Measurements from ENCODE around the gene BMF. TPM values are rescaled to one million over a fixed set of nuclear protein-coding genes. Genes with fewer than 3 reads are reported as not detected.

BMF gene
- total RNA-seq, 2 experiments from 2014 or later: 7.7 to 8.4 TPM

DNA sequence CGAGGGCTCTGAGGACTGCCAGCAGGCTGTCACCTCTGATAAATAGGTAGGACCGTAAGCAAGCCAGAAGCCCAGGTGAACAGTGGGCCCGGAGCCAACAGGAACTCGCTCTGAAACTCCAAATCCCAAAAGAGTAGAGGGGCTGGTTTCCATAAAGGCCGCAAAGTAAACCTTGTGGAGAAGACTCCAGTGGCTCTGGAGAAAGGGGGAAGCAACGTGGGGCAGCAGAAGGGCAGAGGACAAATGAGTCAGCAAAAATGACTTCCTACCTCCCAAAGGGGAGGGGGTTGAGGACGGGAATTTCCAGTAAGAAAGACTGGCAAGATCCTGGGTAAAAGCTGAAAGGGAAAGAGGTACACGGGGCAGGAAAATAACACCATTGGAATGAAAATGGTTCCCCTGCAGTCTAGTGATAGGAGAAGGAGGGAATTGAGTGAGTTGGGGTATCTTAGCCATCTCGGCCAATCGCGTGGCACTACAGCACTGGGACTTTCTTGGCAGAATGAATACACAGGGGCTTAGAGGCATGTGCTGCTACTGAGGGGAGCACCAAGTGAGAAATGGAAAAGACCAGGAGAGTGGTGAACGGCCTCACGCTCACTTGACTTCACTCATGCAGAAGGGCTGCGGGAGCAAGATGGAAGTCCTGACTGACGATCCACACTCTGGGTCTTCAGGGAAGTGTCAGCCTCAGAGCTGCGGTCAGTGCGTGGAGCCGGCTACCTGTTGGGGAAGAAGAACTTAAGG, 33.2 kb downstream of the BMF start:
- CTCF ChIA-PET: interaction anchor here (1.0 to 1.4 kb wide), 4 partner anchors 17 to 60 kb away, joined by 3 to 6 read pairs (median 5); no protein-coding TSS in a partner anchor

GRCh38 chr15:40074656-40075055, 34.0 kb downstream of the BMF start:
- ChIA-PET POLR2A (interaction anchor here (1.0 to 1.6 kb wide), 2 partner anchors 24 to 33 kb away, joined by 3 to 10 read pairs; partner anchors contain the start of gene BMF), CTCF (interaction anchor here (1.2 to 1.6 kb wide), 3 partner anchors 13 to 34 kb away, joined by 3 to 5 read pairs (median 4); partner anchors contain the start of gene BMF)

More for the DNA sequence above, 33.2 kb downstream of the BMF start:
- POLR2A ChIA-PET: no interaction called here

- ChIA-PET CTCF (interaction anchor here (0.6 to 1.7 kb wide), 6 partner anchors 12 to 35 kb away, joined by 3 to 5 read pairs (median 4); partner anchors contain the start of gene BMF), POLR2A (interaction anchor here (1.0 to 1.6 kb wide), 3 partner anchors 13 to 34 kb away, joined by 3 to 10 read pairs (median 3); partner anchors contain the start of gene BMF)
Observed at GRCh38 chr15:40073716-40074490, 34.8 kb downstream of the BMF start.

- ChIA-PET CTCF (interaction anchor here (1.1 to 1.7 kb wide), 3 partner anchors 27 to 32 kb away, joined by 3 to 5 read pairs (median 3); no protein-coding TSS in a partner anchor), POLR2A (interaction anchor here (1.0 kb wide), 1 partner anchor 25 kb away, joined by 4 read pairs; no protein-coding TSS in a partner anchor)
Observed at GRCh38 chr15:40072216-40072990, 36.3 kb downstream of the BMF start.

- CTCF ChIA-PET: interaction anchor here (0.8 to 1.1 kb wide), 2 partner anchors 9 to 36 kb away, joined by 3 to 4 read pairs; no protein-coding TSS in a partner anchor
- POLR2A ChIA-PET: no interaction called here
Observed at GRCh38 chr15:40070608-40071218, 38.0 kb downstream of the BMF start.

- CTCF ChIA-PET: interaction anchor here (0.8 to 1.1 kb wide), 2 partner anchors 8 to 36 kb away, joined by 3 to 4 read pairs; no protein-coding TSS in a partner anchor
- POLR2A ChIA-PET: no interaction called here
Observed at GRCh38 chr15:40070166-40070557, 38.5 kb downstream of the BMF start.

- ChIA-PET POLR2A (no interaction called here), CTCF (interaction anchor here (0.8 to 1.1 kb wide), 2 partner anchors 7 to 37 kb away, joined by 3 to 4 read pairs; no protein-coding TSS in a partner anchor)
Observed at GRCh38 chr15:40069178-40070165, 39.2 kb downstream of the BMF start.

GRCh38 chr15:40067921-40068624, 40.6 kb downstream of the BMF start:
- CTCF ChIA-PET: interaction anchor here (0.7 to 1.8 kb wide), 2 partner anchors 37 to 207 kb away, joined by 4 to 8 read pairs; no protein-coding TSS in a partner anchor
- POLR2A ChIA-PET: no interaction called here

DNA sequence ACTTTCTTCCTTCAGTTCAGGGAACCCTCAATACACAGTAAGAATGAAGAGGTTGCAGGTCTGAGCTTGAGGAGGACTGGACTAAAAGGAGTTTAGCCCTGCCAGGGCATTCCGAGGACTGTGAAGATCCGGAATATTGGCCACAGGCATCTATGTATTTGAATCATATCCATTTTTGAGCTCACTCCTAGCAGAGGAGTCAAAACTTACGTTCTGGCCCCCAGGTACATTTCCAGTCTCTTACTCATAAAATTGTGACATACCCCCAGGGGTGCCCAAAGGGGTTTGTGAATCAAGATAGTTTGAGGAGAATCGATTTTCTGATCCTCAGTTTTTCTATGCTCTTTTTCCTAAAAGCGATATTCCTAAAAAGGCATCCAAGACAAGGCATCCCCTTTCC, 42.1 kb downstream of the BMF start:
- ChIA-PET POLR2A (no interaction called here), CTCF (interaction anchor here (0.6 to 1.8 kb wide), 3 partner anchors 208 to 827 kb away, joined by 3 to 8 read pairs (median 4); no protein-coding TSS in a partner anchor)

GRCh38 chr15:40065166-40065565, 43.5 kb downstream of the BMF start:
- ChIA-PET CTCF (no interaction called here), POLR2A (no interaction called here)

- ChIA-PET POLR2A (no interaction called here), CTCF (interaction anchor here (5.7 kb wide), 1 partner anchor 41 kb away, joined by 31 read pairs; no protein-coding TSS in a partner anchor)
Observed at GRCh38 chr15:40064231-40064894, 44.3 kb downstream of the BMF start.

GRCh38 chr15:40063563-40064011, 45.1 kb downstream of the BMF start:
- POLR2A ChIA-PET: no interaction called here
- CTCF ChIA-PET: interaction anchor here (1.3 to 5.7 kb wide), 3 partner anchors 16 to 41 kb away, joined by 3 to 31 read pairs (median 16); no protein-coding TSS in a partner anchor

DNA sequence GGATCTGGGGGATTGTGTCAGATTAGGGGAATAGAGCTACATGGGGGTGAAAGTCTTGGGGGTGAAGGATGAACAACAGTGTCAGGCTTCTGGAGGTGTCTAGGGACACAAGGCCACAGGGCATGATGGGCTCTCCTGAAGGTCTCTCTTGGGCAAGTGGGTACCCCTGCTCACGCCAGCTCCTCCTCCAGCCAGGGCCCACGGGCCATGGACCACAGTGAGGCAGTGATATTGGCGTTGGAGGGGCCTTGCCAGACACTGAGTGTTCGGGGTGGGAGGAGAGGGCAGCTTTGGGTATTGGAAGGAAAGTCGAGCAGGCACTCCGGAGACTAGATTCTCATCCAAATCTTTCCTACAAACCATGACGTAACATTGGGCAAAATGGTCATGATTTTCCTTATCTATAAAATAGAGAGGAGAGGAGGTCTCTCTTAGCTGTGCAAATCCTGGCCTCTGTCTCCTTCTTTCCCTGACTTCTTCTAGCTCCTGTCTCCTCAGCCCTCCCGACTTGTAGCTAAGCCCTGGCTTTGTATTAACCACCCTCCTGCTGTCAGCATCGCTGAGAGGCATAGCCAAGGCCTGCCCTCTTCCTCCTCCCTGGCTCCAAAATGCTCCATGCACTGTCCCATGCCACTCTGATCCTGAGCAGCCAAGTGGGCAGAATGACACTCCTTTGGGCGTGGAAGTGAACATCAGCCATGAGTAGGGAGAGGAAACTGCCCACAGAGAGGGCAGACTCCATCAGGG, 45.7 kb downstream of the BMF start:
- ChIA-PET CTCF (interaction anchor here (1.2 to 5.7 kb wide), 4 partner anchors 15 to 42 kb away, joined by 3 to 31 read pairs (median 10); no protein-coding TSS in a partner anchor), POLR2A (interaction anchor here (1.9 kb wide), 1 partner anchor 16 kb away, joined by 11 read pairs; no protein-coding TSS in a partner anchor)

- ChIA-PET CTCF (interaction anchor here (0.8 to 5.7 kb wide), 9 partner anchors 9 to 46 kb away, joined by 3 to 31 read pairs (median 4); no protein-coding TSS in a partner anchor), POLR2A (interaction anchor here (0.6 to 1.9 kb wide), 3 partner anchors 12 to 43 kb away, joined by 3 to 11 read pairs (median 4); no protein-coding TSS in a partner anchor)
Observed at GRCh38 chr15:40061212-40061901, 47.3 kb downstream of the BMF start.

Measured in activated CD8-positive, alpha-beta memory T cell treated with anti-CD3 and anti-CD28 coated beads for 36 hours (primary cell).